H1 (cell line): Measurements from ENCODE around the gene CRYBG3. TPM values are rescaled to one million over a fixed set of nuclear protein-coding genes. Genes with fewer than 3 reads are reported as not detected.

Source experiments
- CTCF ChIA-PET: fragments of 300-600 bp; sonication (Branson Sonifier 250); formaldehyde crosslinking; loops from one replicate; lab custom pipeline; 2021; ENCODE audit not compliant: partially characterized antibody; lab: Charles Lee
- POLR2A ChIA-PET: fragments of 300-600 bp; sonication (Branson Sonifier 250); formaldehyde crosslinking; loops from one replicate; lab custom pipeline; 2021; ENCODE audit warnings: inconsistent platforms; ENCODE audit not compliant: partially characterized antibody; lab: Charles Lee
- DNase-seq, 2 experiments: peaks; one replicate each; pipeline versions ENCODE4 v3.0.0 to v3.0.0-alpha.2; 2010 to 2022; ENCODE audit warnings: low spot score in 2 of 2, low read depth in 1 of 2, mixed read lengths in 1 of 2
- FAIRE-seq: peaks from 2 replicates; lab custom pipeline; 2011; peaks lifted over from hg19 to GRCh38; lab: Jason Lieb, UNC
- H2AFZ ChIP-seq: 2 replicates; pipeline ENCODE4 v1.8.1; 2012; ENCODE audit warnings: low read length, inconsistent platforms
- H2AK5ac ChIP-seq: 2 replicates; pipeline ENCODE4 v1.6.1; 2013; ENCODE audit warnings: low read depth, low read length
- H2BK120ac ChIP-seq: replicated peaks from 2 replicates; pipeline ENCODE3; 2013; ENCODE audit warnings: low read depth, low read length, inconsistent platforms
- H2BK12ac ChIP-seq: 2 replicates; pipeline ENCODE4 v1.6.1; 2013; ENCODE audit warnings: low read depth, low read length
- H2BK15ac ChIP-seq: 2 replicates; pipeline ENCODE4 v1.6.1; 2013; ENCODE audit warnings: low read length
- H2BK20ac ChIP-seq: 2 replicates; pipeline ENCODE4 v1.6.1; 2013; ENCODE audit warnings: low read length
- H2BK5ac ChIP-seq: 2 replicates; pipeline ENCODE4 v1.6.1; 2013; ENCODE audit warnings: low read depth, low read length
- H3K14ac ChIP-seq: 2 replicates; pipeline ENCODE4 v1.6.1; 2013; ENCODE audit warnings: inconsistent platforms; ENCODE audit not compliant: insufficient read length
- H3K18ac ChIP-seq: 2 replicates; pipeline ENCODE4 v1.6.1; 2013; ENCODE audit warnings: low read length; ENCODE audit errors: extremely low read depth
- H3K23ac ChIP-seq: 2 replicates; pipeline ENCODE4 v1.6.1; 2013; ENCODE audit warnings: inconsistent platforms; ENCODE audit not compliant: insufficient read length
- H3K23me2 ChIP-seq: 2 replicates; pipeline ENCODE4 v1.6.1; 2013; ENCODE audit warnings: low read depth, low read length
- H3K27ac ChIP-seq: 2 replicates; pipeline ENCODE4 v1.6.1; 2011; ENCODE audit warnings: low read depth, low read length, inconsistent platforms
- H3K27me3 ChIP-seq, 4 experiments: replicated peaks in 1 of 4; 1 replicate in 1 of 4; 2 replicates in 3 of 4; pipeline versions ENCODE4 v1.6.1 to v1.8.1; 2011 to 2013; ENCODE audit warnings: low read length in 3 of 4, mild to moderate bottlenecking in 3 of 4, inconsistent platforms in 2 of 4, mixed read lengths in 2 of 4, moderate library complexity in 1 of 4; ENCODE audit not compliant: control insufficient read depth in 3 of 4, insufficient read depth in 3 of 4; ENCODE audit errors: extremely low read depth in 1 of 4
- H3K36me3 ChIP-seq, 4 experiments: 2 replicates each; pipeline versions ENCODE4 v1.6.1 to v1.8.1; 2011 to 2013; ENCODE audit warnings: mild to moderate bottlenecking in 4 of 4, low read length in 3 of 4, moderate library complexity in 2 of 4, control low read depth in 1 of 4, inconsistent platforms in 1 of 4; ENCODE audit not compliant: insufficient read depth in 4 of 4, control insufficient read depth in 2 of 4
- H3K4ac ChIP-seq: replicated peaks from 2 replicates; pipeline ENCODE3; 2013; ENCODE audit warnings: low read length, low read depth, mixed read lengths, inconsistent platforms; ENCODE audit not compliant: insufficient read length
- H3K4me1 ChIP-seq, 4 experiments: replicated peaks in 1 of 4; 1 replicate in 1 of 4; 2 replicates in 3 of 4; pipeline versions ENCODE4 v1.6.1 to v1.8.1; 2011 to 2013; ENCODE audit warnings: low read length in 3 of 4, inconsistent platforms in 2 of 4, mixed read lengths in 1 of 4; ENCODE audit not compliant: insufficient read depth in 4 of 4, control insufficient read depth in 3 of 4
- H3K4me2 ChIP-seq, 2 experiments: 2 replicates each; pipeline versions ENCODE4 v1.6.1 to v1.8.1; 2011 to 2013; ENCODE audit warnings: low read depth in 2 of 2, low read length in 2 of 2, control low read depth in 1 of 2, inconsistent platforms in 1 of 2, mild to moderate bottlenecking in 1 of 2; ENCODE audit not compliant: insufficient read depth in 1 of 2
- H3K4me3 ChIP-seq, 4 experiments: fragments of 200-600, 300-600 bp in 1 of 4; sonication (generic), shearing (Covaris generic), sonication (Bioruptor Twin) in 1 of 4; 2 replicates each; pipeline versions ENCODE4 v1.5.1 to v1.8.1; 2011 to 2016; ENCODE audit warnings: low read length in 4 of 4, low read depth in 3 of 4, control low read depth in 2 of 4, inconsistent platforms in 2 of 4, mild to moderate bottlenecking in 2 of 4, mixed read lengths in 1 of 4, moderate library complexity in 1 of 4; ENCODE audit not compliant: insufficient read depth in 2 of 4; ENCODE audit errors: extremely low read depth in 1 of 4
- H3K56ac ChIP-seq: replicated peaks from 2 replicates; pipeline ENCODE3; 2013; ENCODE audit warnings: low read depth, mild to moderate bottlenecking, mixed read lengths, low read length, inconsistent platforms; ENCODE audit not compliant: insufficient read length
- H3K79me1 ChIP-seq: 2 replicates; pipeline ENCODE4 v1.6.1; 2013; ENCODE audit warnings: low read depth, low read length, control low read depth
- H3K79me2 ChIP-seq, 2 experiments: 2 replicates each; pipeline versions ENCODE4 v1.6.1 to v1.8.1; 2012 to 2013; ENCODE audit warnings: low read length in 2 of 2, mild to moderate bottlenecking in 2 of 2, inconsistent platforms in 1 of 2; ENCODE audit not compliant: insufficient read depth in 2 of 2, control insufficient read depth in 1 of 2
- H3K9ac ChIP-seq, 4 experiments: replicated peaks in 1 of 4; 1 replicate in 1 of 4; 2 replicates in 3 of 4; pipeline versions ENCODE4 v1.6.1 to v1.8.1; 2011 to 2013; ENCODE audit warnings: low read depth in 3 of 4, low read length in 3 of 4, control low read depth in 2 of 4, mild to moderate bottlenecking in 2 of 4, moderate library complexity in 2 of 4, inconsistent platforms in 1 of 4; ENCODE audit errors: extremely low read depth in 1 of 4
- H3K9me3 ChIP-seq, 2 experiments: 2 replicates each; pipeline versions ENCODE4 v1.6.1 to v1.8.1; 2012 to 2013; ENCODE audit warnings: mild to moderate bottlenecking in 2 of 2, moderate library complexity in 2 of 2, control low read depth in 1 of 2, inconsistent platforms in 1 of 2, low read depth in 1 of 2, low read length in 1 of 2, mixed read lengths in 1 of 2; ENCODE audit not compliant: insufficient read depth in 2 of 2
- H4K20me1 ChIP-seq, 2 experiments: replicated peaks in 1 of 2; 2 replicates each; pipeline versions ENCODE3 to v1.8.1; 2011 to 2013; ENCODE audit warnings: inconsistent platforms in 2 of 2, low read length in 2 of 2, mild to moderate bottlenecking in 1 of 2; ENCODE audit not compliant: insufficient read depth in 2 of 2, control insufficient read depth in 1 of 2
- H4K5ac ChIP-seq: 2 replicates; pipeline ENCODE4 v1.6.1; 2013; ENCODE audit warnings: low read length, low read depth, mixed read lengths, inconsistent platforms; ENCODE audit not compliant: insufficient read length
- H4K8ac ChIP-seq: 2 replicates; pipeline ENCODE4 v1.8.0; 2013; ENCODE audit warnings: mild to moderate bottlenecking, moderate library complexity, low read length, inconsistent platforms; ENCODE audit not compliant: insufficient read depth; ENCODE audit errors: extremely low read depth
- H4K91ac ChIP-seq: replicated peaks from 2 replicates; pipeline ENCODE3; 2013; ENCODE audit warnings: low read length, mixed read lengths, inconsistent platforms; ENCODE audit not compliant: insufficient read length
- HDAC2 ChIP-seq, 2 experiments: fragments of 300-600 bp in 1 of 2; sonication (generic) in 1 of 2; IDR thresholded peaks; 2 replicates each; pipeline ENCODE4 v1.6.1; 2011 to 2012; ENCODE audit warnings: low read depth in 2 of 2, low read length in 2 of 2, mild to moderate bottlenecking in 2 of 2, moderate library complexity in 2 of 2, borderline replicate concordance in 1 of 2, inconsistent platforms in 1 of 2
- POU5F1 ChIP-seq: IDR thresholded peaks from 2 replicates; pipeline ENCODE4 v1.6.1; 2011; ENCODE audit warnings: low read depth, mild to moderate bottlenecking, low read length, moderate library complexity
- RAD21 ChIP-seq, 2 experiments: IDR thresholded peaks in 1 of 2; conservative IDR thresholded peaks in 1 of 2; 2 replicates each; pipeline ENCODE4 v1.6.1; 2011; ENCODE audit warnings: low read depth in 2 of 2, low read length in 2 of 2, improper control_type of control experiment in 1 of 2, inconsistent platforms in 1 of 2, mild to moderate bottlenecking in 1 of 2, moderate library complexity in 1 of 2
- WGBS, 2 experiments: shearing (Covaris generic) in 1 of 2; methylation state at CpG; one replicate each; pipeline versions ENCODE4 v1.1.6 to v1.1.7; 2013 to 2015; ENCODE audit warnings: low lambda C conversion rate in 2 of 2, mixed read lengths in 2 of 2, inconsistent platforms in 1 of 2, low coverage in 1 of 2, missing lambda C conversion rate in 1 of 2; ENCODE audit not compliant: insufficient replicate concordance in 2 of 2, insufficient coverage in 1 of 2, insufficient read length in 1 of 2; ENCODE audit errors: extremely low coverage in 1 of 2, missing lambda C conversion rate in 1 of 2; 5-methylcytosine and 5-hydroxymethylcytosine counted together
- polyA plus RNA-seq, 7 experiments: library from polyadenylated mRNA; depleted of rRNA in 3 of 7; stranded (reverse) in 5 of 7; unstranded in 2 of 7; fragments of >200 nt in 5 of 7; fragments of 200-250 nt in 2 of 7; gene quantifications; 1 replicate in 5 of 7; 2 replicates in 1 of 7; 4 replicates in 1 of 7; pipeline versions ENCODE4 v1.2.1 to v1.2.3, GENCODE V29; 2011 to 2013; ENCODE audit warnings: missing spikeins in 2 of 7, mixed read lengths in 2 of 7
- total RNA-seq: library from RNA; stranded (reverse); fragmentation: NEBNext Ultra II Directional; extraction: Animal tissue kit (Norgen Biotek cat#: 25700); gene quantifications from 2 replicates; pipeline ENCODE4 v1.2.1, GENCODE V29; 2021
- TF ChIP-seq, protein P1 (sequence below), 3 experiments: IDR thresholded peaks; 1 replicate in 2 of 3; 2 replicates in 1 of 3; pipeline versions ENCODE4 v1.5.1 to v1.6.1; 2011; ENCODE audit warnings: low read length in 3 of 3, mild to moderate bottlenecking in 3 of 3, inconsistent platforms in 2 of 3, low read depth in 1 of 3, moderate library complexity in 1 of 3; ENCODE audit not compliant: insufficient read depth in 1 of 3; ENCODE audit errors: control extremely low read depth in 1 of 3

The CRYBG3 gene
- total and polyA plus RNA-seq, 2 of the 8 experiments (the other 6 are each of a cell fraction or from before 2014, with no cell fraction given), result 2.1 to 8.0 TPM

DNA sequence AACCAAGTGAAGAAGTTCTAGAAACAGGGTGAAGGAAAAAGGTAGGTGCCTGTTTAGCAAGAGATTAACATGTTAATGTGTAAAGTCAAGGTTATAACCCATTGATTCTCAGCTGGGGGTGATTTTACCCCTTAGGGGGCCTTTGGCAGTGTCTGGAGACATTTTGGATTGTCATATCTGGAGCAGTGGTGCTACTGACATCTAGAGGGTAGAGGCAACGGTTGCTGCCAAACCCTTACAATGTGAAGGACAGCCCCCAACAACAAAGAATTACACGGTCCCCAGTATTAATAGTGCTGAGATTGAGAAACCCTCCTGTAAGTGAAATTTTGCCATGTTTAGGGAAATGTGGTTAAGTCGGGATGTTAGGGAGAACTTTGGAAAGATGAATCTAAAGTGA lies 74.7 kb downstream of the CRYBG3 start:
- Histone ChIP-seq H2BK15ac (no peak overlapping the region), H4K8ac (no peak overlapping the region), H2BK20ac (no peak overlapping the region), H3K23me2 (no peaks in the 10 kb centered on the region), H2BK12ac (no peak overlapping the region), H3K14ac (no peak overlapping the region), H3K27ac (no peak overlapping the region), H3K4me3 (no peak overlapping the region), H3K4me1 (peaks cover 0 to 4% (median 2%) of the 10 kb centered on the region in 4 experiments; a peak in 1 of 7 replicates), H3K4ac (no peak overlapping the region), H2BK5ac (no peak overlapping the region), H2BK120ac (no peak overlapping the region), H3K9ac (no peak overlapping the region), H3K9me3 (no peaks in the 10 kb centered on the region)
- DNase-seq, result no peak
- 77 to 100% methylated on average over 1 to 3 of the region's 3 CpGs for WGBS, 2 experiments
- CTCF ChIA-PET, result interaction anchor here (1.4 to 1.6 kb wide), 2 partner anchors 11 to 104 kb away, joined by 3 to 5 read pairs; no protein-coding TSS in a partner anchor
- POLR2A ChIA-PET, result no interaction called here
- no peak for FAIRE-seq
- TF ChIP-seq POU5F1, result no peak
- TF ChIP-seq, protein P1, sequence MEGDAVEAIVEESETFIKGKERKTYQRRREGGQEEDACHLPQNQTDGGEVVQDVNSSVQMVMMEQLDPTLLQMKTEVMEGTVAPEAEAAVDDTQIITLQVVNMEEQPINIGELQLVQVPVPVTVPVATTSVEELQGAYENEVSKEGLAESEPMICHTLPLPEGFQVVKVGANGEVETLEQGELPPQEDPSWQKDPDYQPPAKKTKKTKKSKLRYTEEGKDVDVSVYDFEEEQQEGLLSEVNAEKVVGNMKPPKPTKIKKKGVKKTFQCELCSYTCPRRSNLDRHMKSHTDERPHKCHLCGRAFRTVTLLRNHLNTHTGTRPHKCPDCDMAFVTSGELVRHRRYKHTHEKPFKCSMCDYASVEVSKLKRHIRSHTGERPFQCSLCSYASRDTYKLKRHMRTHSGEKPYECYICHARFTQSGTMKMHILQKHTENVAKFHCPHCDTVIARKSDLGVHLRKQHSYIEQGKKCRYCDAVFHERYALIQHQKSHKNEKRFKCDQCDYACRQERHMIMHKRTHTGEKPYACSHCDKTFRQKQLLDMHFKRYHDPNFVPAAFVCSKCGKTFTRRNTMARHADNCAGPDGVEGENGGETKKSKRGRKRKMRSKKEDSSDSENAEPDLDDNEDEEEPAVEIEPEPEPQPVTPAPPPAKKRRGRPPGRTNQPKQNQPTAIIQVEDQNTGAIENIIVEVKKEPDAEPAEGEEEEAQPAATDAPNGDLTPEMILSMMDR (IDR thresholded peaks at IDR 0.05; ENCODE audit: control extremely low read depth in 1 of 3, insufficient read depth in 1 of 3, low read depth in 1 of 3, low read length in 3 of 3), result peak in 2 of 3 experiments; percentile 13 to 21; a peak in 1 of 4 replicates
- TF ChIP-seq RAD21 (IDR thresholded peaks at IDR 0.05 in 1 of 2, conservative IDR thresholded peaks at IDR 0.05 in 1 of 2; ENCODE audit: low read depth in 2 of 2, low read length in 2 of 2), result peak; percentile 33 to 48; a peak in 3 of 4 replicates
- no peak for TF ChIP-seq HDAC2 (IDR thresholded peaks at IDR 0.05; ENCODE audit: borderline replicate concordance in 1 of 2, low read depth in 2 of 2, low read length in 2 of 2)
- TF ChIP-seq, all 59 proteins: peak for 2
- Histone ChIP-seq H3K79me1 (no peaks in the 10 kb centered on the region), H3K36me3 (no peaks in the 10 kb centered on the region; a peak in 1 of 8 replicates), H4K5ac (no peak overlapping the region), H3K27me3 (no peaks in the 10 kb centered on the region), H3K56ac (no peak overlapping the region), H3K4me2 (no peak overlapping the region), H2AFZ (no peak overlapping the region), H2AK5ac (no peak overlapping the region), H3K23ac (no peak overlapping the region), H4K91ac (no peak overlapping the region), H3K18ac (no peak overlapping the region), H4K20me1 (no peaks in the 10 kb centered on the region), H3K79me2 (no peaks in the 10 kb centered on the region)
